Endothelial cell of umbilical vein (primary cell): Measurements from ENCODE around the gene PBX2. TPM values are rescaled to one million over a fixed set of nuclear protein-coding genes. Genes with fewer than 3 reads are reported as not detected.

ENCODE experiments used
- BruUV-seq: library from RNA; stranded (reverse); fragments of 400-500 nt; replicated peaks from 2 replicates; lab custom pipeline; 2021; lab: Mats Ljungman, UMichigan
- CTCF ChIA-PET: fragments of 300-600, 350-600 bp; sonication (Branson Sonifier 250); formaldehyde crosslinking; loops from one replicate; lab custom pipeline; 2021; ENCODE audit warnings: antibody characterized with exemption, inconsistent platforms; lab: Charles Lee
- POLR2A ChIA-PET: fragments of 300-600, 350-600 bp; sonication (Branson Sonifier 250); formaldehyde crosslinking; loops from one replicate; lab custom pipeline; 2021; ENCODE audit warnings: antibody characterized with exemption, inconsistent platforms; lab: Charles Lee
- DNase-seq: peaks from one replicate; pipeline ENCODE4 v3.0.0-alpha.2; 2011; ENCODE audit warnings: low read depth, low spot score
- FAIRE-seq: peaks from 2 replicates; lab custom pipeline; 2011; peaks lifted over from hg19 to GRCh38; lab: Jason Lieb, UNC
- H2AFZ ChIP-seq: 2 replicates; pipeline ENCODE4 v1.6.0; 2012; ENCODE audit warnings: low read depth, low read length, control low read depth, inconsistent platforms
- H3K27ac ChIP-seq: 2 replicates; pipeline ENCODE4 v1.5.1; 2011; ENCODE audit warnings: low read depth, mild to moderate bottlenecking, control low read depth, low read length, moderate library complexity; ENCODE audit not compliant: insufficient read depth
- H3K27me3 ChIP-seq, 2 experiments: 2 replicates each; pipeline versions ENCODE4 v1.6.0 to v1.6.1; 2011; ENCODE audit warnings: low read length in 2 of 2, mixed read lengths in 1 of 2; ENCODE audit not compliant: control insufficient read depth in 2 of 2, insufficient read depth in 2 of 2
- H3K36me3 ChIP-seq, 2 experiments: 2 replicates in 1 of 2; 3 replicates in 1 of 2; pipeline ENCODE4 v1.5.1; 2011; ENCODE audit warnings: low read length in 2 of 2, mild to moderate bottlenecking in 1 of 2, moderate library complexity in 1 of 2; ENCODE audit not compliant: control insufficient read depth in 2 of 2, insufficient read depth in 2 of 2; ENCODE audit errors: extremely low read depth in 1 of 2
- H3K4me1 ChIP-seq: 3 replicates; pipeline ENCODE4 v1.5.1; 2011; ENCODE audit warnings: mild to moderate bottlenecking, low read length; ENCODE audit not compliant: control insufficient read depth, insufficient read depth; ENCODE audit errors: extremely low read depth
- H3K4me2 ChIP-seq: 2 replicates; pipeline ENCODE4 v1.6.1; 2011; ENCODE audit warnings: low read length, control low read depth, mixed read lengths; ENCODE audit not compliant: insufficient read depth
- H3K4me3 ChIP-seq, 3 experiments: fragments of 200-600 bp in 1 of 3; sonication (generic), shearing (Covaris generic) in 1 of 3; replicated peaks in 1 of 3; 2 replicates each; pipeline ENCODE4 v1.5.1; 2011 to 2016; ENCODE audit warnings: control low read depth in 3 of 3, low read length in 3 of 3, mild to moderate bottlenecking in 2 of 3, inconsistent platforms in 1 of 3, low read depth in 1 of 3, moderate library complexity in 1 of 3; ENCODE audit not compliant: insufficient read depth in 1 of 3
- H3K79me2 ChIP-seq: 2 replicates; pipeline ENCODE4 v1.6.0; 2012; ENCODE audit warnings: low read length, inconsistent platforms; ENCODE audit not compliant: control insufficient read depth, insufficient read depth
- H3K9ac ChIP-seq: replicated peaks from 2 replicates; pipeline ENCODE3; 2011; ENCODE audit warnings: low read length, control low read depth; ENCODE audit not compliant: insufficient read depth; ENCODE audit errors: extremely low read depth
- H3K9me1 ChIP-seq: replicated peaks from 3 replicates; pipeline ENCODE4 v1.6.0; 2011; ENCODE audit warnings: mild to moderate bottlenecking, low read length; ENCODE audit not compliant: control insufficient read depth, insufficient read depth; ENCODE audit errors: extremely low read depth
- H3K9me3 ChIP-seq: replicated peaks from 2 replicates; pipeline ENCODE4 v1.5.1; 2012; ENCODE audit warnings: low read length, inconsistent platforms; ENCODE audit not compliant: control insufficient read depth, insufficient read depth
- H4K20me1 ChIP-seq: replicated peaks from 2 replicates; pipeline ENCODE3; 2011; ENCODE audit warnings: mild to moderate bottlenecking, low read length; ENCODE audit not compliant: control insufficient read depth, insufficient read depth; ENCODE audit errors: extremely low read depth
- CTCF ChIP-seq, 2 donors: IDR thresholded peaks; 1 replicate in 1 of 2; 2 replicates in 1 of 2; pipeline ENCODE4 v1.5.1; 2011; ENCODE audit warnings: low read length in 2 of 2, mild to moderate bottlenecking in 2 of 2, moderate library complexity in 2 of 2, control low read depth in 1 of 2, inconsistent platforms in 1 of 2, low read depth in 1 of 2; ENCODE audit not compliant: insufficient read depth in 1 of 2; ENCODE audit errors: extremely low read depth in 1 of 2
- EZH2 ChIP-seq: IDR thresholded peaks from 2 replicates; pipeline ENCODE4 v1.6.1; 2012; ENCODE audit warnings: borderline replicate concordance, low read depth, mild to moderate bottlenecking, moderate library complexity, low read length, inconsistent platforms; ENCODE audit not compliant: severe bottlenecking
- FOS ChIP-seq: IDR thresholded peaks from 2 replicates; pipeline ENCODE4 v1.6.1; 2011; ENCODE audit warnings: mild to moderate bottlenecking, low read length, moderate library complexity, borderline replicate concordance; ENCODE audit not compliant: insufficient read depth
- GATA2 ChIP-seq: IDR thresholded peaks from 2 replicates; pipeline ENCODE4 v1.7.0; 2011; ENCODE audit warnings: low read depth, mild to moderate bottlenecking, moderate library complexity, mixed read lengths, low read length; ENCODE audit not compliant: insufficient read length, insufficient read depth
- JUN ChIP-seq: IDR thresholded peaks from 2 replicates; pipeline ENCODE4 v1.6.1; 2011; ENCODE audit warnings: borderline replicate concordance, low read depth; ENCODE audit not compliant: insufficient read length, insufficient read depth
- MAX ChIP-seq: IDR thresholded peaks from 2 replicates; pipeline ENCODE4 v1.6.1; 2011; ENCODE audit not compliant: insufficient read depth, insufficient read length
- MYC ChIP-seq: IDR thresholded peaks from one replicate; pipeline ENCODE4 v1.6.1; 2011; ENCODE audit warnings: mild to moderate bottlenecking, low read depth, low read length
- POLR2A ChIP-seq: IDR thresholded peaks from 2 replicates; pipeline ENCODE4 v1.6.1; 2012; ENCODE audit warnings: low read depth, mild to moderate bottlenecking, control low read depth, low read length
- POLR2AphosphoS5 ChIP-seq: IDR thresholded peaks from 2 replicates; pipeline ENCODE4 v1.6.1; 2012; ENCODE audit warnings: low read depth, mild to moderate bottlenecking, control low read depth, low read length, moderate library complexity; ENCODE audit not compliant: insufficient read depth
- dilution Hi-C: fragments of 300-500 bp; cut with MboI; formaldehyde crosslinking; loops from one replicate; pipeline ENCODE4 v1.15.0; 2019; ENCODE audit warnings: low sequenced_read_pairs; ENCODE audit not compliant: extremely low pct_ligation_motif_present
- intact Hi-C: fragments of 100-400 bp; cut with micrococcal nuclease; formaldehyde crosslinking; loops from one replicate; pipeline ENCODE4 v1.10.0; 2022
- polyA plus RNA-seq, 4 experiments: library from polyadenylated mRNA; depleted of rRNA in 3 of 4; stranded (reverse) in 3 of 4; unstranded in 1 of 4; fragments of >200 nt; gene quantifications; 2 replicates each; pipeline versions ENCODE4 v1.2.1 to v1.2.3, GENCODE V29; 2011 to 2012; ENCODE audit warnings: missing spikeins in 1 of 4
- total RNA-seq: library from RNA; stranded (reverse); gene quantifications from 2 replicates; pipeline ENCODE4 v1.2.3, GENCODE V29; 2021

PBX2 gene
- total and polyA plus RNA-seq, 2 donors (not counting 3 experiments of a cell fraction or from before 2014, with no cell fraction given) = 82.3 to 100 TPM

GRCh38 chr6:32167154-32167760, 22.7 kb downstream of the PBX2 start:
- H3K36me3 ChIP-seq = peaks cover 7 to 21% of the 10 kb centered on the region in 2 experiments
- no TSS peak for BruUV-seq

More at GRCh38 chr6:32167154-32167760, 22.7 kb downstream of the PBX2 start:
- H3K27ac ChIP-seq = no peak overlapping the region
- no peaks in the 10 kb centered on the region for H3K4me1 ChIP-seq
- H3K27me3 ChIP-seq = no peaks in the 10 kb centered on the region
- H4K20me1 ChIP-seq = no peaks in the 10 kb centered on the region
- ChIA-PET POLR2A (no interaction called here), CTCF (no interaction called here)
- no peak overlapping the region for H3K4me2 ChIP-seq
- TF ChIP-seq JUN (no peak), GATA2 (no peak), MAX (no peak), POLR2AphosphoS5 (no peak), EZH2 (no peak), MYC (no peak), CTCF (IDR thresholded peaks at IDR 0.05; ENCODE audit: extremely low read depth in 1 of 2, insufficient read depth in 1 of 2, low read depth in 1 of 2, low read length in 2 of 2) (no peak), FOS (no peak), POLR2A (no peak)
- no peaks in the 10 kb centered on the region for H3K79me2 ChIP-seq
- FAIRE-seq (no peak), DNase-seq (no peak)
- dilution Hi-C loops = no loop called here
- no peaks in the 10 kb centered on the region for H3K9me3 ChIP-seq
- no peak overlapping the region for H3K4me3 ChIP-seq
- H3K9me1 ChIP-seq = no peaks in the 10 kb centered on the region
- no peak overlapping the region for H3K9ac ChIP-seq
- no peak overlapping the region for H2AFZ ChIP-seq
- intact Hi-C loops = no loop called here
